Caco-2 (cell line): ENCODE results near the gene GPR32. TPM values are rescaled to one million over a fixed set of nuclear protein-coding genes. Genes with fewer than 3 reads are reported as not detected.

Experiments
- BruUV-seq: library from RNA; stranded (reverse); fragments of 400-500 nt; replicated peaks from 2 replicates; lab custom pipeline; 2021; lab: Mats Ljungman, UMichigan
- CTCF ChIA-PET: fragments of 300-600 bp; sonication (Branson Sonifier 250); formaldehyde crosslinking; loops from one replicate; lab custom pipeline; 2022; ENCODE audit warnings: antibody characterized with exemption; lab: Charles Lee
- POLR2A ChIA-PET: fragments of 300-600 bp; sonication (Branson Sonifier 250); formaldehyde crosslinking; loops from one replicate; lab custom pipeline; 2022; ENCODE audit warnings: antibody characterized with exemption; lab: Charles Lee
- DNase-seq, 2 experiments: peaks; one replicate each; pipeline versions ENCODE4 v3.0.0 to v3.0.0-alpha.2; 2020 to 2022
- H3K27me3 ChIP-seq: replicated peaks from 2 replicates; pipeline ENCODE4 v1.6.0; 2011; ENCODE audit warnings: low read length; ENCODE audit not compliant: control insufficient read depth, insufficient read depth
- H3K36me3 ChIP-seq: 2 replicates; pipeline ENCODE4 v1.5.1; 2011; ENCODE audit warnings: low read length; ENCODE audit not compliant: control insufficient read depth, insufficient read depth
- H3K4me1 ChIP-seq: fragments of 250-450 bp; sonication (Bioruptor Pico); 2 replicates; pipeline ENCODE4 v1.5.1; 2020; ENCODE audit warnings: mild to moderate bottlenecking
- H3K4me3 ChIP-seq: 2 replicates; pipeline ENCODE4 v1.5.1; 2011; ENCODE audit warnings: low read depth, mild to moderate bottlenecking, control low read depth, low read length
- H3K9me3 ChIP-seq: fragments of 250-450 bp; sonication (Bioruptor Pico); 2 replicates; pipeline ENCODE4 v1.5.1; 2020; ENCODE audit warnings: mild to moderate bottlenecking, moderate library complexity
- H3K27ac Mint-ChIP-seq: one replicate; pipeline ENCODE4 v1.8.0; 2022; ENCODE audit warnings: mixed read lengths; ENCODE audit not compliant: unreplicated experiment
- H3K27me3 Mint-ChIP-seq: one replicate; pipeline ENCODE4 v1.8.0; 2022; ENCODE audit warnings: mixed read lengths; ENCODE audit not compliant: insufficient read depth, unreplicated experiment
- H3K36me3 Mint-ChIP-seq: one replicate; pipeline ENCODE4 v1.8.0; 2022; ENCODE audit warnings: mild to moderate bottlenecking, mixed read lengths; ENCODE audit not compliant: insufficient read depth, unreplicated experiment
- H3K4me1 Mint-ChIP-seq: one replicate; pipeline ENCODE4 v1.8.0; 2022; ENCODE audit warnings: low read depth, mixed read lengths; ENCODE audit not compliant: unreplicated experiment
- H3K4me3 Mint-ChIP-seq: one replicate; pipeline ENCODE4 v1.8.0; 2022; ENCODE audit warnings: mild to moderate bottlenecking, moderate library complexity, mixed read lengths; ENCODE audit not compliant: unreplicated experiment
- H3K9me3 Mint-ChIP-seq: one replicate; pipeline ENCODE4 v1.8.0; 2022; ENCODE audit warnings: mixed read lengths; ENCODE audit not compliant: unreplicated experiment
- CTCF ChIP-seq, 2 experiments: fragments of 200-600 bp in 1 of 2; IDR thresholded peaks; 1 replicate in 1 of 2; 2 replicates in 1 of 2; pipeline versions ENCODE4 v1.5.1 to v1.8.0; 2011 to 2022; ENCODE audit warnings: antibody characterized with exemption in 1 of 2, control low read depth in 1 of 2, inconsistent platforms in 1 of 2, low read depth in 1 of 2, low read length in 1 of 2, mild to moderate bottlenecking in 1 of 2, moderate library complexity in 1 of 2; ENCODE audit not compliant: insufficient read depth in 1 of 2, severe bottlenecking in 1 of 2, unreplicated experiment in 1 of 2
- intact Hi-C: fragments of 100-400 bp; cut with micrococcal nuclease; formaldehyde crosslinking; loops from one replicate; pipeline ENCODE4 v1.10.0; 2022; ENCODE audit not compliant: unreplicated experiment
- total RNA-seq: library from RNA; stranded (reverse); gene quantifications from 2 replicates; pipeline ENCODE4 v1.2.3, GENCODE V29; 2022

GPR32 gene
- total RNA-seq, 1 experiment from 2014 or later, result not detected

GRCh38 chr19:50814883-50815282 is 44.6 kb downstream of the GPR32 start:
- H3K27me3 ChIP-seq, result peaks cover 2% of the 10 kb centered on the region; the same call in 1 of the 2 replicates
- ChIA-PET POLR2A (no interaction called here), CTCF (no interaction called here)
- intact Hi-C loops, result no loop called here
- no peak overlapping the region for H3K4me3 ChIP-seq
- H3K4me1 ChIP-seq, result no peaks in the 10 kb centered on the region
- H3K9me3 ChIP-seq, result no peaks in the 10 kb centered on the region
- H3K4me3 Mint-ChIP-seq, result no peak overlapping the region
- H3K27ac Mint-ChIP-seq, result no peak overlapping the region
- TF ChIP-seq CTCF (IDR thresholded peaks at IDR 0.05; ENCODE audit: insufficient read depth in 1 of 2, low read depth in 1 of 2, low read length in 1 of 2, severe bottlenecking in 1 of 2, unreplicated experiment in 1 of 2), result no peak
- H3K4me1 Mint-ChIP-seq, result no peaks in the 10 kb centered on the region
- peaks cover 14% of the 10 kb centered on the region for H3K27me3 Mint-ChIP-seq
- peaks cover 5% of the 10 kb centered on the region for H3K36me3 Mint-ChIP-seq
- H3K36me3 ChIP-seq, result no peaks in the 10 kb centered on the region; the same call in 1 of the 2 replicates
- no TSS peak for BruUV-seq
- peaks cover 18% of the 10 kb centered on the region for H3K9me3 Mint-ChIP-seq
- no peak for DNase-seq

GRCh38 chr19:50815439-50815838 is 45.2 kb downstream of the GPR32 start:
- CTCF ChIA-PET, result no interaction called here

More at GRCh38 chr19:50815439-50815838, 45.2 kb downstream of the GPR32 start:
- Histone ChIP-seq H3K27me3 (peaks cover 2% of the 10 kb centered on the region; the same call in 1 of the 2 replicates), H3K4me1 (no peaks in the 10 kb centered on the region), H3K36me3 (no peaks in the 10 kb centered on the region; the same call in 1 of the 2 replicates), H3K4me3 (no peak overlapping the region), H3K9me3 (no peaks in the 10 kb centered on the region)
- peaks cover 15% of the 10 kb centered on the region for H3K27me3 Mint-ChIP-seq
- H3K4me3 Mint-ChIP-seq, result no peak overlapping the region
- POLR2A ChIA-PET, result no interaction called here
- no peak for TF ChIP-seq CTCF (IDR thresholded peaks at IDR 0.05; ENCODE audit: insufficient read depth in 1 of 2, low read depth in 1 of 2, low read length in 1 of 2, severe bottlenecking in 1 of 2, unreplicated experiment in 1 of 2)
- intact Hi-C loops, result no loop called here
- BruUV-seq, result no TSS peak
- H3K4me1 Mint-ChIP-seq, result peaks cover 4% of the 10 kb centered on the region
- H3K9me3 Mint-ChIP-seq, result peaks cover 12% of the 10 kb centered on the region
- DNase-seq, result no peak
- H3K27ac Mint-ChIP-seq, result no peak overlapping the region
- H3K36me3 Mint-ChIP-seq, result peaks cover 5% of the 10 kb centered on the region
